Testis (tissue), 2 donors: ENCODE measurements around the gene ARHGEF10L.

Experiments
- CTCF ChIP-seq, 3 experiments: fragments of 450-650 bp in 2 of 3; fragments of 200-600 bp in 1 of 3; sonication (generic) in 1 of 3; IDR thresholded peaks; one replicate each; pipeline ENCODE4 v1.5.1; 2016 to 2019; ENCODE audit warnings: antibody characterized with exemption in 3 of 3, mild to moderate bottlenecking in 2 of 3, moderate library complexity in 1 of 3
- POLR2A ChIP-seq: fragments of 450-650 bp; IDR thresholded peaks from one replicate; pipeline ENCODE4 v1.6.1; 2017; ENCODE audit warnings: antibody characterized with exemption, mild to moderate bottlenecking, moderate library complexity

- TF ChIP-seq CTCF (IDR thresholded peaks at IDR 0.05) (no peak), POLR2A (no peak)
Measured at GRCh38 chr1:17665054-17665453, 125.6 kb downstream of the ARHGEF10L start.
